Stimulated activated naive CD8-positive, alpha-beta T cell treated with anti-CD3 and anti-CD28 coated beads, Interleukin-15, Interleukin-2, amounts not matched to agents 100 U/mL and 50 U/mL, for 24 hours (primary cell): ENCODE measurements around the gene GALNT1.

ENCODE experiments used
- ATAC-seq: fragments of 150-1000 bp; cut with Tn5 transposase; one replicate; pipeline ENCODE4 v1.10.0; 2021
- DNase-seq: peaks from one replicate; pipeline ENCODE4 v3.0.0; 2021

Gene GALNT1

DNA sequence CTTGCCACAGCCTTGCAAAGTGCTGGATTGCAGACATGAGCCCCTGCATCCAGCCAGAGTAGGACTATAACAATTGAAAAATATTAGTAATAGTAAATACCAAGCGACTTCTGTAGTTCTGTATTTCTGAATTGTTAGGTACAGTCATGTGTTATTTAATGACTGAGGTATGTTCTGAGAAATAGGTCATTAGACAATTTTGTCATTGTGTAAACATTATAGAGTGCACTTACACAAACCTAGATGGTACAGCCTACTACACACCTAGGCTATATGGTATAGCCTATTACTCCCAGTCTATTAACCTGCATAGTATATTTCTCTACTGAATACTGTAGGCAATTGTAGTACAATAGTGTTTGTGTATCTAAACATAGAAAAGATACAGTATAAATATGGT, 92.1 kb downstream of the GALNT1 start:
- DNase-seq: no peak
- ATAC-seq: no peak

DNA sequence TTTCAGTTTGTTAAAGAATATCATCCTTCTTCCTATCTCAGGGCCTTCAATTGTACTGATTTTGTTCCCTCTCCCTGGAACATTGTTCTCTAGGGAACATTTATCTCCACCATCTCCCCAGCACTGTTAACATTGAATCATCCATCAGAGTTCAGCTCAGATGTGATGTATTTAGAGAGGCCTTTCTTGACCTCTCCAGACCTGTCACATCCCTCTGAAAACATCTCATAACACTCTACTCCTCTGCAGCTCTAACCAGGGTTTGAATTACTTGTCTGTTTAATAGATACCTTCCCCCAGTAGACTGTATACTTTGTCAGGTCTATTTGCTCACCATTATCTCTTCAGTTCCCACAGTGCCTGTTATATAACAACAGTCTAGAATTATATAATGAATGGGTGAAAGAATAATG, 98.6 kb downstream of the GALNT1 start:
- DNase-seq (no peak), ATAC-seq (no peak)

DNA sequence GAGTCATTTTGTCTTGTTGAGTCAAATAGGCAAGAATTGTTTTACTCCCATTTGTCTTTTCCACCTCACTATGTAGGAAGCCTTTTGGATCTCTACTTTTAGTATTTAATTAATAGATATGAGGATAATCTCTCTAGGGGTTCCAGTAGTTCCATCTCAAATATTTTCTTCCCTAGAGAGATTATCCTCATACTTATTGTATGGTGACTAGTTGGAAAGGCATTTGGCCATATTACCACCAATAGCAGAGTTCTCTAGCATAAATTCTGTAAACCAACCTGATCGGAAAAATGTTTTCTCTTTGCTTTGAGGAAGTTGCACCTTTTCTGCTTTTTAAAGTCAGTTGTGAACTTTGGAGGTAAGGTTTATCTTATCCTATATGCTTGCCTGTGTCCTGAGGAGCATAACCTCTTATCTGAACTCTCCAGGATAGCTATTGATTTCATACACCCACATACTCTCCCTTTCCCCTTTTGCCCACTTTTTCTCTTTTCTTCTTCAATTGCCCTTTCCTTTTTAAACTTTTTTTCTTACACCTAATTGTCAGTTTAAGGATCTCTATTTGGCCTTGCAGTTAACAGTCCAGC, 100.8 kb downstream of the GALNT1 start:
- ATAC-seq: no peak
- no peak for DNase-seq

DNA sequence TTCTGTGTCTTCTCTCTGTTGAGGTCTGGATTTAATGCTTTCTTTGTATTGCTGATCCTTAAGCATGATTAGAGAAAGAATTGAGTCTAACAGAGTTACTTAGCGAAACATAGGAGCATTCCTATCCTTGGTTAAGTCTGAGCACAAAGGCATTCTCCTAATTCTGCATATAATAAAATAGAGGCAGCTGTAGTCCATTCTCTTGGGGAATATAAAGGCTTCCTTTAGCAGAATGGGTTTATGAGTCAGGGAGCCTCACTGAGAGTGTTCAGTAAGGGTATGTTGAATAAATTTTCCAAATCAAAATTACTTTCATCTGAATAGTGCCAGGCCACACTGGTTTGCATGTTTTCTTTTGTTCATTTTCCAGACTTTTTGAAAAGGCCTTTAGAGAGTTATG, 101.5 kb downstream of the GALNT1 start:
- DNase-seq: no peak
- ATAC-seq: no peak

DNA sequence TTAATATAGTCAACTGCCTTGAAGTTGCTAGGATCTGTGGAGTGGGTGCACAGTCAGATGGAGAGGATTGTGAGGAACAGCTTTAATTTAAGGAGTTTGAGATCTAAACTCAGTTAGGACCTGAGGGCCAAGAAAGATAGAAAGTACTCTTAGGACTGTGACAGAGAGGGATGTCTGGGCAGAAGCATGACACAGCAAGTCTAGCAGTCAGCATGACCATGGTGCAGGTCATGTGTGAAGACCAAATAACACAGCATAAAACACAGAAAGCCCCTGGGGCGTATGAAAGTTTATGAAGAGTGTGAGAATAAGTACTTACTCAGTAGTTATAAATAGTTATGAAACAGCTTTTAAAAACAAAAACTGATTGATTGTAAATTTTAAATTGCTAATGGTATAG, 107.2 kb downstream of the GALNT1 start:
- ATAC-seq (no peak), DNase-seq (no peak)

DNA sequence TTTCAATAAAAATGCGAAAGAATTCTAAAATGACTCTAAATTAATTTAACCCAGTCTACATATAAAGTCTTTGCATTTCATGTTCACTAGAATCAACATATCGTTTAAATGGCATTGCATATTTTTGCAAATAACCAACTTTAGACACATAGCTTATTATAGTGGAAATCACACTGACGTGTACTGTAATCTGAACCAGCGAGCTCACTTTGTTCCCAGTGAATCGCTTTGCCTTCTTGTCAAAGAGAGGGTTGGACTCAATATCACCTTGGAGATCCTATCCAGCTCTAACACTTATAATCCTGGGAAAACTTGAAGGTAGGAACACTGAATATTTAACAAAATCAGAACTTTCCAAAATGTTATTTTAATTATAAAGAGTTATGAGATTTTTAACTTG, 108.2 kb downstream of the GALNT1 start:
- DNase-seq (no peak), ATAC-seq (no peak)

DNA sequence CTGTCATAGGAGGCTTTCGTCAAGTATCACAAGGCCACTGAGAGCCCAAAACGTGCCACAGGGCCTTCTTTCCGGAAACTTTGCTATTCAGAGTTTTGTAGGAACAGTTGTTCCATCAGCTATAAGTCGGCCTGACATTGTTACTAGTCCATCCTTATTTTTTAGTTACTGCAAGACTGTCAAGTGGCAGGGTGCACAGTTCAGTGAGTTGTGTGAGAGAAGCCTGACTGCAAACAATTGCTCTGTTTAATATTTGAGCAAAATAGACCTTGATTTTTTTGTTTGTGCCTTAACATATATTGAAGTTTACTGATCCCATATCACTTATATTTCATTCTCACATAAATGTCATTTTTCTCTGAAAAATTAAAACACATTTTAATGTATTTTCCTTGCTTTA, 110.1 kb downstream of the GALNT1 start:
- DNase-seq (no peak), ATAC-seq (no peak)

DNA sequence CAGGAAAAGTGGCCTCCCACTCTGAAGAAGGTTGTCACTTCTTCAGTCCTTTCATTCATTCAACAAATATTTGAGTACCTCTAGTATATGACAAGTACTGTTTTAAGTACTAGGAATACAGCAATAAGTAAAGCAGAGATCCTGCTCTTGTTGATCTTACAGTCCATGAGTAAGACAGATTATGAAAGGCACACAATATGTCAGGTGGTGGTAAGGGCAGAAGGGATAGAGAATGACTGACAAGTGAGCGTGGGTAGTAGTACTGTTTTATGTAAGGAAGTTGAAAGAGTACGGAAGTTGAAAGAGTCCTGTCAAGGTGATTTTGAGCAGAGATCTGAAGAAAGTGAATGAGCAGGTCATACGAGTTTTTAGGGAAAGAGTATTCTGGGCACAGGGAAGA, 111.3 kb downstream of the GALNT1 start:
- DNase-seq (no peak), ATAC-seq (no peak)

DNA sequence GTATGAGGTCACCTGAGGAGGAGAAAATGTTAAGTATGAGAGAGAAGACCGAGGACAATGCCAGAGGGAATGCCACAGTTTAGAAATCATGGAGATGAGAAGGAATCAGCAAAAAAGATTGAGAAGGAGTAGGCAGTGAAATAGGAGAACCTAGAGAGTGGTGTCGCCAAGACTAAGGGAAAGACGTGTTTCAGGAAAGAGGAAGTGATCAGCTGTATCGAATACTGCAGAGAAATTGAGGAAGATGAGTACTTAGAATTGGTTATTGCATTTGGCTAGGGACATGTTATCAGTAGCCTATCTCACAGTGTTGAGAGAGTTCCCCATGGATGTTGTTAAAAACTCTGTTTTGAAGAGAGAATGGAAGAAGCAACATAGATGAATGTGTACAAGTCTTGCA, 112.3 kb downstream of the GALNT1 start:
- DNase-seq: no peak
- no peak for ATAC-seq

DNA sequence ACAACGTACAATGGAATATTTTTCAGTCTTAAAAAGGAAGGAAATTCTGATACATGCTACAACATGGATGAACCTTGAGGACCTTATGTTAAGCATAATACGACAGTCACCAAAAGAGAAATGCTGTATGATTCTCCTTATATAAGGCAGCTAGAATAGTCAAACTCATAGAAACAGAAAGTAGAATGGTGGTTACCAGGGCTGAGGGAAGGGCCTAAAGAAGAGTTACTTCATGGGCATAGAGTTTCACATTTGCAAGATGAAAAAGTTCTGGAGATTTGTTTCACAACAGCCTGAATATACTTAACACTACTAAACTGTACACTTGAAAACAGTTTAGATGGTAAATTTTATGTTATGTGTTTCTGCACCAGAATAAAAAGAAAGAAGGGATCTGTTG, 113.3 kb downstream of the GALNT1 start:
- ATAC-seq: no peak
- no peak for DNase-seq

DNA sequence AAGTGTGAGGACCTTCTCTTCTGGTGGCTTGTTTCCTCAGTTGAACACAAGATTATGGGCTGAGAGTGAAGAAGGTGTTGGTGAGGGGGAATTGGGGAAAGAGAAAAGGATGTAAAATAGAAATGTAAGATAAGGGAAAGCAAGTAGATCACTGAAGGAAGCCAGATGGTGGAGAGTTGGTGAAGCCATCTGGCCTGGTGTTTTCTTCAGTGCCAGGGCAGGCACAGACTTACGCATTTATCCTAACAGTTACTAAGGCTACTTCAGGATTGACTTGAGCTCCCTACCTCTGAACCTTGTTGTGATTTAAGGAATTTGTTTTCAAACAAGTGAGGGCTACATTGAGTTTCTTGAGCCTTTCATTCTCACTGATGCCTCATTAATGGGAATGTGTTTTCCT, 113.8 kb downstream of the GALNT1 start:
- DNase-seq (no peak), ATAC-seq (no peak)

DNA sequence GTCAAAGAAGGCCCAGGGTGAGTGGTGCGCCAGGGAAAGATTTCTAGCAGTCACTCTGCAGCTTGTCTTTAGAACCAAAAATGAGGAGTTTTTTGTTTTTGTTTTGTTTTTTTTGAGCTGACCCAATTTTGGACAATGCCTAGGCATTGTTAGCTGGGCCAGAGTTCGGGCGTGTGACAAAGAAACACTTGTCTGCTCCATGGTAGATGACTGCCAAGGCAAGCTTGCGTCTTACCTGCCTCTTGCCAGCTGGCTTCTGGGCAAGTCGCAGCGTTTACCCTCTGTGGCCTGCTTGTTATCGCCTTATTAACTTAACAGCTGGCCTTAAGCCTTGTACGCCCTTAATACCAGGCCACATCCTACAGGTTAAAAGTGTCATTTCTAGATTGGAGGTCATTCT, 114.3 kb downstream of the GALNT1 start:
- DNase-seq: no peak
- no peak for ATAC-seq

DNA sequence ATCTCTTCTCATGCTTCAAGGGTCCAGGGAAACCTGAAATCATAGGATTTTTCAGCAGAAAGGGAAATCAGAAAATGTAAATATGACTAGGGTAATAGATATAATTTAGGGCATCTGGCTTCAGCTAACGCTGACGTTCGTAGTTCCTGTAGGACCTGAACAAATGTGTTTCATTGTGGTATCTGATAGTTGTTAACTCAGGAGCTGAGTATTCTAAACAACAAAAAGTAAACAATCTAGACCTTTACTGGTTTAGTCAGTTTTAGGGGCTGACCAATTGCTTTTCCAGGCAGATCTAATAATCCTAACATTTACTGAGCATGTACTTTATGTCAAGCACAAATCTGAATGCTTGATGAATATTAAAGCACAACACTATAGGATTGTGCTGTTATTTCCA, 114.8 kb downstream of the GALNT1 start:
- ATAC-seq (no peak), DNase-seq (no peak)

DNA sequence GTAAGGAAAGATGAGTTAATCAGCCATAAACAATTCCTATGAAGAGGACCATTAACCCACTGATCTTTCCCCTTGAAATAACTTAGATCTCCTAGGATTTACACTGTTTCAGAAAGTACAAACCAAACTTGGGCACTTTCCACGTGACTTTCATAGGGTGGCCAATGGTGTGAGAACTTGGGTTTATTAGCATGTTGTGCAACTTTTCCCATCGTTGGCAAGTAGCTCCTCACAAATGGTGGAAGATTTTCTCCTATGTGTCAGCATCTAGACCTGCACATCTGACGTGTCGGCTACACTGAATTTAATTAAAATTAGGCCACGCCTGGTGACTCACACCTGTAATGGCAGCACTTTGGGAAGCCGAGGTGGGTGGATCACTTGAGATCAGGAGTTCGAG, 116.3 kb downstream of the GALNT1 start:
- ATAC-seq: no peak
- DNase-seq: no peak

DNA sequence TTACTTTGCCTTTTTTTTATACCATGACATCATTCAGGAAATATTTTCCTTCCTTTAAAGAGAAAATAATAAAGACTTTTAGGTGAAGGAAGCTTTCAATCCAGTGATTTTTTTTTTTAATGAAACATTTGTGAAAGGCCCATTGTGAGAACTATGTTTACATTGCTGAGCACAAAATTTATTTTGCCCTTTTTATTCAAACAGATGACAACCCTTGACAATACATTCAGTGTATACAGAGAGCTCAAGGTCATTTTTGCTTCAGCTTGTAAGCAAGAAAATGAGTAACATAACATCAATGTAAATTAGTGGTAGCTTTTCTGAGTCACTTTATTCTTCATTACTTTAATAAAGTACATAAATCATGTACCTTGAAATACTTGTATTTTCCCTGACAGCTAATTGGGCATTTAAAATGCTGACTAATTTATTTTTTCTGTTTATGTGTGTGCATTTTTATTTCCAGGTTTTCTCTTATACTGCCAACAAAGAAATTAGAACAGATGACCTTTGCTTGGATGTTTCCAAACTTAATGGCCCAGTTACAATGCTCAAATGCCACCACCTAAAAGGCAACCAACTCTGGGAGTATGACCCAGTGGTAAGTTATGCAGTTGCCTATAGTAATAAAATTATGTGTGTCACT, 121.6 kb downstream of the GALNT1 start:
- DNase-seq (no peak), ATAC-seq (no peak)

DNA sequence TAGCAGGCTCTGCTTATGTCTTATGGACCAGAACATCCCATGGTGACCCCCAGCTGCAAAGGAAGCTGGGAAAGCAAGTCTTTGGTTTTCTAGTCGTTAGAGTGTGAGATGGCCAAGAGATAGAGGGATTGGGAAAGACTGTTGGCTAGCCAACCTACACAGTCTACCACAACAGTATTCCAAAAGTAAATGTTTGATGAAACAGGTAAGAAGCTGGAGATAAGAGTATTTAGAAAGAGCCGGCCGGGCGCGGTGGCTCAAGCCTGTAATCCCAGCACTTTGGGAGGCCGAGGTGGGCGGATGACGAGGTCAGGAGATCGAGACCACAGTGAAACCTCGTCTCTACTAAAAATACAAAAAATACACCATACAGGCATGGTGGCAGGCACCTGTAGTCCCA, 124.4 kb downstream of the GALNT1 start:
- DNase-seq (no peak), ATAC-seq (no peak)

DNA sequence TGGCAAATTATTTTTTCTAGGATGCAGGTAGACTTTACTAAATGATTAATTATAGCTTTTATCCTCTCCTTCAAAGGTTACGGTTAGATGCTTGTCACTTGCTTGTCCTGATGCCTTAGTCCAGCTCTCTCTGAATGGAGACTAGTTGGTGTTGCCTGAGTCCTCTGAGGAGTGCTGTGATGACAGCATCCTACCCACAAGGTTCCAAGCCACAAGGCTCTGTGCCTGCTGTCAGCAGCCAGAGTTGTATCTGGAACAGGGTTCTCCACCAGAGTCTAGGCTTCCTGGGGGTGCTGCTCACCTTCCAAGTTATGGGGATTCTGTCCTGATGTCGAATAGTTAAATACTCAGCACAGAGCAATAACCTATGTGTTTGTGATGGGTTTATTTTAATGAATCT, 125.7 kb downstream of the GALNT1 start:
- ATAC-seq (no peak), DNase-seq (no peak)

DNA sequence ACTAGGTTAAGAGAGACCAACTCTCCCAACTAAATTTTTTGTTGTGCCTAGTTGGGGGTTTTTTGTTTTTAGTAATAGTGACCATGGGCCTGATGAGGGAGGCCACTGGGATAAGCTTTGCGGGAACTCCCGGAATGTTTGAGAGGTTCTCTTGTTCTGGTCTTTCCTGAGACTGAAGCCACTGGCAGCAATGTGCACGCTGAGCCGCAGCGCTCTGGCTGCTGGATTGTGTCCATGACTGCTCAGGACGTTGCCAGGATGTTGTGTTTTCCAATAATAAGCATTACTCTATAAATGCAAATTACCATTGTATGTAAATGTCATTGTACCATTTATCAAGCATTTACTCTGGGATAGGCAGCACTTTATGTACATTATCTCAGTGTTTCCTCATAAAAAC, 126.1 kb downstream of the GALNT1 start:
- no peak for ATAC-seq
- no peak for DNase-seq

DNA sequence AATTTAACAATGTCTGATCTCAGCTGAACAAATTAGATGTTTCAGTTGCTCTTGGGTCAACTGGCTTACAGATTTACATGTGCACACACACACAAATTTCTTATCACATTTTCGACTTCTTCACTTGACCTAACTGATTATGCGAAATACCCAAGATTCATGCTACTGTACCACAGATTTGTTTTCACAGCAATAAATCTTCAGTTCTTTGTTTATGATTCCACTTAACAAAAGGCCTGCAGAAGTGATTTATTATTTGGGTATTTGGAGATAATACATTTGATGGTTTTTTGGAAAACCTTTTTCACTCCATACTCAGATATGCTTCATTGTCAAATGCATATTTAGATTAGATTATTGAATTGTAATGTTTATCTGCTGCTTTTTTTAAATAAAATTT, 129.0 kb downstream of the GALNT1 start:
- ATAC-seq: no peak

DNA sequence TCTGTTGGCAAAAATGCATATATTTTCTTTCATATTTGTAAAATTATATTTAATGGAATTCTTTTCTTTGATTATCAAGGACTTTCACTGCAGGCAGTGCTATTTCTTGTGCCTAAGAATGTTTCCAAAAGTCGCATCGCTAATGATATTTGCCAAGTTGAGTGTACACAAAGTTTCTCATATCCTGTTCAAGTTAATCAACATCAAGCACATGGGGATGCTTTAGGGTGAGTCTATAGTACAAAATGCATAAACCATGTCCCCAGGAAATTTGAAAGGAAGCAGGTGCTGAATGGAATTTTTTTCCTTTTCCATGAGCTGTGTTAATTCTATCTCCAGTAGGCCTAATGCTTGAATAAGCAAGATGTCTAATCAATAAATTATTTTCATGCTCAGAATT, 129.7 kb downstream of the GALNT1 start:
- DNase-seq (no peak), ATAC-seq (no peak)

More for the DNA sequence above, 129.0 kb downstream of the GALNT1 start:
- DNase-seq: no peak

DNA sequence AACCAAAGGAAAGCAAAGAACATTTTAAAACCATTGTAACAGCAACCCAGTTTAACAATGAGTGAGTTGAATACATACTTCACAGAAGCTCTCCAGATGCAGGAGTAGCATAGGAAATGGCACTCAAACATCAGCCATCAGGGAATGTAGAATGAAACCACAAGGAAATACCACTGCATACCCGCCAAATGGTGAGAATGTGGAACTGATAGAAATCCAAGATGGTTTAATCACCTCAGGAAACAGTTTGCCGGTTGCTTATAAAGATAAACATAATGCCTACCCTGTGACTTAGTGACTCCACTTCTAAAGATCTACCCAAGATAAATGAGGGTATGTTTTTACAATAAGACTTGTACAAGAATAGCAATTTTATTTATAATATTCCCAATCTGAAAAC, 132.0 kb downstream of the GALNT1 start:
- ATAC-seq: no peak
- no peak for DNase-seq

DNA sequence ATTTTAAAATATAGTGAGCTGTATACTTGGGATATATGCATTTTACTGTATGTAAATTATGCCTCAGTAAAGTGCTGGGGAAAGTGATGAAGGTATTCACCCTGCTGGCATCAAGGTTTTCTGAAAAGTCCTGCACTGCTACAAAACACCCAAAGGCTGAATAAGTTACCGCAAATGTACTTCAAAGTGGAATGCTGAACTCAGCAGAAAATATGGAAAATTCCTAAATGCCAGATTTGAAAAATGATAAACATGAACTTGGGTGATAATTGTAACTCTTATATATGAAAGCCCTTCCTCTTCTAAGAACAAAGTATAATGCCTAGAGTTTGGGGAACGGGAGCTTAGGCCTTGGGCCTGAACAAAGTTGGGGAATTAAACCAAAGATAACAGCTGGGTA, 133.0 kb downstream of the GALNT1 start:
- DNase-seq: no peak
- ATAC-seq: no peak

DNA sequence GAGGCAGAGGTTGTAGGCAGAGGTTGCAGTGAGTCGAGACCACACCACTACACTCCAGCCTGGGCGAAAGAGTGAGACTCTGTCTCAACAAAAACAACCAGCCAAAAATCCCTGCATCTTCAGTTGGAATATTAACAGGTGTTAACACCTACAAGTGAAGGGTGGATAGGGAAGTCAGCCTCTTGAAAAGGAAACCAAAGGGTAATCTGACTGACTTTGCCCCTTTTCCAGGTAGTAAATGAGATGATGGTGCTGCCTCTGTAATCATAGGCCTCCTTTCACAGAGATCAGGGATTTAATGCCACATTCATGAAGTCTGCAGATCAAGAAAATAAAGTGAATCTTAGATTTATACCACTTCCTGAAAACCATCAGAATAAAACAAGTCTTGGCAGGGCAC, 133.6 kb downstream of the GALNT1 start:
- no peak for DNase-seq
- ATAC-seq: no peak

DNA sequence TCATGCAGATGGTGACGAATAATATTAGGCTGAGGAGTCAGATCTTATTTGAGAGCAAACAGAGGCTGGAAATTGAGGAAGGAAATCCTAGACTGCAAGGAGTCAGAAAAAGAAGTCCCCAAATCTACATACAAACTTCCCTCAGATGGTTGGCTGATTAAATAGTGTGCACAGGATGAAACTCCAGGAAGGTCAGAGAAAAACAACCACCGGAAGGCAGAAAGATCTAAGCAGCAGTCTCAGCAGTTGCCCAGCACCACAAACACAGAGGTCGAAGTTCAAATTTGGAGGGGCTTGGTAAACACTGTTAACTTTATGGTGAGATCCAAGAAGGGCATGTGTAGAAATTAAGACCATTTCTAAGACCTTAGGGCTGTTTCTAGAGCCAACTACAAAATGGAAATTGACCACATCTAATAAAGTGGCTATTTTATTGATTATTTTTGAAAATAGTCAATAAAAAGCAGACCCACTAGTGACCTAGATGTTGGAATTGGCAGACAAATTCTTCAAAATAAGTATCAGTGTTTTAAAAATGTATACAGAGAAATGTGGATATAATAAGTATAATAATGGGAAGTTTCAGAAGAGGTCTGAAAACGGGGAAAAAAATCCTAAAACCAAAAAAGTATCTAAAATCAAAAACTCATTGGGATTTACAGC, 134.8 kb downstream of the GALNT1 start:
- no peak for ATAC-seq

More for the DNA sequence above, 134.8 kb downstream of the GALNT1 start:
- no peak for DNase-seq
